Activated gamma-delta T cell treated with Interleukin-2 at 50 U/mL for 16 hours (primary cell): ENCODE data around the gene EEFSEC.

ENCODE experiments used
- DNase-seq: peaks from one replicate; pipeline ENCODE4 v3.0.0-alpha.2; 2020

The EEFSEC gene

GRCh38 chr3:128356822-128357221 is 203.5 kb downstream of the EEFSEC start:
- DNase-seq, result no peak

GRCh38 chr3:128357538-128357937 is 204.3 kb downstream of the EEFSEC start:
- no peak for DNase-seq

- DNase-seq, result no peak
These were observed 205.0 kb downstream of the EEFSEC start for GRCh38 chr3:128358156-128358895.

GRCh38 chr3:128359060-128359664 is 205.9 kb downstream of the EEFSEC start:
- no peak for DNase-seq

- no peak for DNase-seq
These were observed 206.8 kb downstream of the EEFSEC start for GRCh38 chr3:128359846-128360642.

GRCh38 chr3:128360705-128361271 is 207.5 kb downstream of the EEFSEC start:
- DNase-seq, result no peak

- DNase-seq, result no peak
These were observed 209.0 kb downstream of the EEFSEC start for GRCh38 chr3:128362026-128362965.

GRCh38 chr3:128364291-128364690 is 211.0 kb downstream of the EEFSEC start:
- DNase-seq, result no peak

GRCh38 chr3:128364808-128365360 is 211.6 kb downstream of the EEFSEC start:
- no peak for DNase-seq

- DNase-seq, result no peak
These were observed 212.9 kb downstream of the EEFSEC start for GRCh38 chr3:128366136-128366535.

- no peak for DNase-seq
These were observed 213.4 kb downstream of the EEFSEC start for GRCh38 chr3:128366652-128367051.

GRCh38 chr3:128367221-128367620 is 213.9 kb downstream of the EEFSEC start:
- no peak for DNase-seq

- DNase-seq, result no peak
These were observed 214.5 kb downstream of the EEFSEC start for GRCh38 chr3:128367761-128368160.

GRCh38 chr3:128368626-128369025 is 215.3 kb downstream of the EEFSEC start:
- no peak for DNase-seq

- no peak for DNase-seq
These were observed 215.9 kb downstream of the EEFSEC start for GRCh38 chr3:128369121-128369703.

GRCh38 chr3:128369881-128370642 is 216.8 kb downstream of the EEFSEC start:
- DNase-seq, result no peak

- DNase-seq, result no peak
These were observed 219.0 kb downstream of the EEFSEC start for GRCh38 chr3:128372281-128372680.

GRCh38 chr3:128372707-128373533 is 219.6 kb downstream of the EEFSEC start:
- DNase-seq, result no peak

- DNase-seq, result no peak
These were observed 221.6 kb downstream of the EEFSEC start for GRCh38 chr3:128374746-128375445.
